HG02884 (cell line): ENCODE measurements around the gene PARD3B.

Source experiments
- ATAC-seq: cut with Tn5 transposase; IDR thresholded peaks from one replicate; pipeline ENCODE4 v1.9.1; 2021; ENCODE audit warnings: mild to moderate bottlenecking, moderate library complexity; ENCODE audit not compliant: unreplicated experiment

Gene PARD3B

DNA sequence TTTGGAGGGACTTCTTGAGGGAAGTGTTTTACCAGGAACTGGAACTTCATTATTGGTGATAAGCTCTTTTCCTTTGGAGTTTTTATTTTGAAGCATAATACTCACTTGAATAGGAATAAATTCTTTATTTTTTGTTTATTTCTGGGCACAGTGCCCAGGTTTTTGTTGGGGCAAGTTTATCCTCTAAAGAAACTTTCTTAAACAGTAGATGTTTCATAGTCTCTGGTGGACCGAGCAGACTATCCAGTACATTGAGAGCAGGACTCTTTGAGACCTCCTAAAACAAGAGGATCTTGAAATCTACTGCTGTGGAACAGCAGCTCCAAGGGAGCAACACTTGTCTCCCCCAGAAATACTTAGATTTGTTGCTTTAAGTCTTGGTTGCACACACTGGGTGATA lies 109.4 kb downstream of the PARD3B start:
- ATAC-seq = no peak

DNA sequence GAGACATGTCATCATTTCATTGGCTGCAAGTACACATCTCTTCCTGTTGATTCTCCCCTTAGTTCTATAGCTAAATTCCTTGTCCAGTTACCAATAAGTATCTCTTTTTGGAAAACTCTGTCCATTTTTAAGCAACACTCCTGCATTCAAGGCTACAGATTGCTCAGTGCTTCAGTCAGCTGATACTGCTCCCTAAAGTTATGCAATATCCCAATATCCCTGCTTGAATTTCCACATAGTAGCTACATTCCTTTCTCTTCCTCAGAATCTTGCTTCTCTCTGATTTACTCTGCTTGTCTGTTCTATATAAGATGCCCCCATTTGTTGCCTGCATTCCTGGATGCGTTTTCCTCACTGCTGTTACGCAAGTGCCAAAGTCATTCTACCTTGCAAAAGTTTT lies 109.8 kb downstream of the PARD3B start:
- no peak for ATAC-seq

DNA sequence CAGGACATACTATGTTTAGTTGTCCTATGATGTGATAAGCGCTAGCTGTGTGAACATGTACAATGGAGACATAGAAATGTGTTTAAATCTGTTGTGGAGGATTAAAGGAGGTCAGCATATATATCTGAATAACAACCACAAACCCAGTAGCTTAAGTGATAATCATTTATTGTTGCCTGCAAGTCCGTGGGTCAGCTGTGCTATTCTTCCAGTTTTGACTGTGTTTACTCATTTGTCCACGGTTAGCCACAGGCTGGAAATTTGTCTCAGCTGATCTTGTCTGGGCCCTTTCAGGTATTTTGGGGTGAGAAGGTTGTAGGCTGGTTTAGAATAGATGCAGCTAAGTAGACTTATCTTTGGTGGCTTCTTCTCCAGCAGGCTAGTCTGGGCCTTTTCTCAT lies 110.4 kb downstream of the PARD3B start:
- ATAC-seq = no peak

DNA sequence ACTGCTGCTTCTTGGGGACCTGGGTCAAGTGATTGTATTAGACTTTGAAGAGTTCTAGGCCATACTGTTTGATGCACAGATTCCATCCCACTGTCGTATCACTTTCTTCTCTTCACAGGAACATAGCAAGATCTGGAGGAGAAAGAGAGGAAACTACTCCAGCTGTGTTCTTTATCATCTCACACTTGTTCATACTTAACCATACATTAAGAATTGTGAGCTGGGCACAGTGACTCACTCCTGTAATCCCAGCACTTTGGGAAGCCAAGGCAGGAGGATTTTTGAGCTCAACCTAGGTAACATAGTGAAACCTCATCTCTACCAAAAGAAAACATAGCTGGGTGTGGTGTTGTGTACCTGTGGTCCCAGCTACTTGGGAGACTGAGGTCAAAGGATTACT lies 111.7 kb downstream of the PARD3B start:
- no peak for ATAC-seq

DNA sequence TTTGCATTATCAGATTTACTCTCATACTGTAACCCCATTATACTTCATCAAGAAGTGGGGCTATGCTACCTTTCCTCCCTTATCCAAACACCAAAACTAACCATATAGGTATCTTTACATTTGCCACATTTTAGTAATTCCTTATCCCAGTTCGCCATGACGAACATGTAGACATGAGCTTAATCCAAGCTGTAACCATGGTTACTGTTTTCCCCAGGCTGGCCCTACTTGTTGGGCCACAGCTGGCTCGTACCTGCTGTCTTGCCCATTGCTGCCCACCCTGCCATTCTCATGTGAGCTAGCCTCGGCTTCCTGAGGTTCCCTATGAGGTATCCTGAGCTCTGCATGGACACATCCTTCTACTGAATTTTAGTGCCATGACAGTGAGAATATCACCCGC lies 117.7 kb downstream of the PARD3B start:
- ATAC-seq = no peak

DNA sequence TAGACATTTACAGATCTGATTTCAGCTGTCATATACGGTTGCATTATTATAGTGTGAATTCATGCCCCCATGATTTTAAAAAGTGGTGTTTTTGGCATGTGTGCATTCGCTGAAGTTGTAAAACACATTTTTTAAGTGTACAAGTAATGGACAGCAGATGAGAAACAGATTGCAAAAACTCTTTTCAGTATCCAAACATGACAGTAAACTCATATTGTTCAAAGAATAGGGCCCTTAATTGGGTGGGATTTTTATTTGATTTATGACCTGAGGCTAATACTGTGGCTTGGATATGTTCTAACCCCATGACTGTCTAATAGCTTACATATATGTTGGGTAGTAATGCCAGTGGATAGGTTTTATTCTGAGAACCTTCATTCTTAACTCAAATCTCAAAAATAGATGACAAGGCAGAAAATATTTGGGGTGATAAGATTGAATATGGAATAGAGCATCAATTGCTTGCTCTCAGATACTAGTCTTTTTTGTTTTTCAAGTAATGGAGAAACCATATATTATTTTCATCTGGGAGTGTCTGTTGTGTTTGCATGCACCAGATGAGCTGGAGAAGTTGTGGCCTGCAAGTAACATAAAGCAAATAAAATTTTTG lies 118.6 kb downstream of the PARD3B start:
- ATAC-seq = no peak

DNA sequence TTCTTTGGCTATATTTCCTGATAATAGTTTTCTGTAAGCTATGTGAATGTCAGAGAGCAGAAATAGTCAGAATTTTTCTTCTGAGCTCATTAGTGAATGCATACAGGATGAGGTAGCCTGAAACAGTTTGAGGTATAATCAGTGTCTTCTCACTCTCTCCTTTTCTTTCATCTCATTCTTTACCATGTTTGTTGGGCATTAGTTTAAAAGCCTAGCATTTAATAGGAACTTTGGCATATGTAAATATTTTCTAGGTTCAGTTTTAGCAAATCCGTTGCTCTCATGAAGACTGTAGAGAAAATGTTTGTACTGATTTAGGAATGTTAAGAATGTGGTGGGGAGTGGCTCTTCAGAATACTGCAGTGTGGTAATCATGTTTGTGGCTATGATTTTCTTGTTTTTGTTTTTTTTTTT lies 119.4 kb downstream of the PARD3B start:
- ATAC-seq = no peak

DNA sequence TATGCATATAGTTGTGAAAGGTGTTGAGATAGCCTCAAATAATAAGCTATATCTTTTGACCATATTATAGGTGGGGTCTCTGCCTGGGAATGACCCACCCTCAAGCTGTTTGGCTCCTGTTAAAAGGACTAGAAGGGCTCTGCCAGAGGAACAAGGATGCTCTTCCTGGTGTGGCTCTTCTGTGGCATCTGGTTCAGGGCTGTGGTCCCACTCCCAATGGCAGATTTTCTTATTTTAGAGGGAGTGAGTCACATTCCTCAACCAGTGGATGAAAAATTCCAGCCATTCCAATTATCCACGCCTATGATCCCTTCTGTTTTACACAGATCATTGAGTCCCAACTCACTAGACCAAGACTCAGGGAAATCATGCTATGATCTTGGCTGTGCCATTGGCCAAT lies 119.9 kb downstream of the PARD3B start:
- no peak for ATAC-seq

DNA sequence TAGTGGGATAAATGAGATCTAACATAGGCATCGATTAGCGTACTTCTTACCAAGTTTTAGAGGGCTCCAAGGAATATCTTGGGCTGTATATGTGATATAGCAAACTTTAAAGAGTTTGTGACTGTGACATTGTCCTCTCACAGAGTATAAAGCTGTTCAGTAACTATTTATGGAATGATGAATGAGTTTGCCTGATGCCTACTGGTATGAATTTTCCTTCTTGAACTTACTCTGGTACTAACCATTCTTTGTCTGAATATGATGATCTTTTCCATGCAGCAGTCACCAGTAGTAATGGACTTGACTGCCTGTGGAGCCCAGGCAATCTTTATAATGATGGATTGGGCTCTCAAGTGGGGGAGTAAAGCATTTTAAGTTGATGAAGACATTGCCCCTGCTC lies 120.5 kb downstream of the PARD3B start:
- no peak for ATAC-seq

DNA sequence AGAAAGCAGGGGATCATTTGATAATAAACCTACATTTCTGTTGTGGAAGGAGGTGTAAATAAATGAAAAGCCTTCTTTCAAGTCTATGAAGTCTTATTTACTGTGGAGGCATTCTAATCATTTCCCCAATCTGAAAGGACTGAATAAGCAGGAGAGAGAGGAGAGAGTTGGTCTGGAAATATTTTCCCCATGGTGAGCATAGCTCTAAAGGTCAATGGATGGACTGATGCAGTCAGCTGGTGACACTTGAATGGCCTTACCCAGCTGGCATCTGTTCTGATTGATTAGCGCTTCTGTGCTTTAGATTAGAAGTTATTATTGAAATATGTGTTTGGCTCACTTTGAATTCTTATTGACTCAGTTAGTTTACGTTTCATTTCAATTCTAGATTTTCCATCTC lies 122.7 kb downstream of the PARD3B start:
- ATAC-seq = no peak

DNA sequence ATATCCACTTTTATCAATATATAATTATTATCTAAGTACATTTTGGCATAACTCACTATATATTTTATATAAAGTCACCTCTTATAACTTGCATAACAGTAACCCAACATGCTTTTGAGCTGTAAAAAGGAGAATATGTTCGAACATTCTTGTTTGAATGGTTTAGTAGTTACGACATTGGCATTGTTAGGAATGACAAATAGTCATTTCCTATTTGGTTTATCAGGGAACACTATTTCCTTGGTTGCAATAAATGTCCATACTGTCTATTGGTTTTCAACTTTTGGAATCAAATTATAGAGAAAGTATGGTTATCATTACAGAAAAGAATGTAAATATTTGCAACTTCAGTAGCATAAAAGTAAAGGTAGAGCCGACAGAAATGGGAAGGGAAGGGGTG lies 124.1 kb downstream of the PARD3B start:
- ATAC-seq = no peak

DNA sequence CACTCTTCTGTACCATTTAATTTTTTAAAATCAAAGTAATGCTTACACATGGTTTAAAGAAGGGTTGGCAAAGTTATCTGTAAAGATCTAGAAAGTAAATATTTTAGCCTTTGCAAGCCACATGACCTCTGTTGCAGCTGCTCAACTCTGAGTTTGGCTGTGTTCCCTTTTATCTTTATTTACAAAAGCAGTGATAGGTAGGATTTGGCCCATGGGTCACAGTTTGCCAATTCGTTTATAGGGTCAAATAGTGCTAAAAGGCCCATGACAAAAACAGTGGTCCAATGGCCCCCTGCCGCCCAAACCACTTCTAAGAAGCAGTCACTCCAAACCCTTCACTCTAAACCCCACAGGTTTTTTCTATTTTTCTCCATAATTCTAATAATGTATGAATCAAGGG lies 124.8 kb downstream of the PARD3B start:
- no peak for ATAC-seq

DNA sequence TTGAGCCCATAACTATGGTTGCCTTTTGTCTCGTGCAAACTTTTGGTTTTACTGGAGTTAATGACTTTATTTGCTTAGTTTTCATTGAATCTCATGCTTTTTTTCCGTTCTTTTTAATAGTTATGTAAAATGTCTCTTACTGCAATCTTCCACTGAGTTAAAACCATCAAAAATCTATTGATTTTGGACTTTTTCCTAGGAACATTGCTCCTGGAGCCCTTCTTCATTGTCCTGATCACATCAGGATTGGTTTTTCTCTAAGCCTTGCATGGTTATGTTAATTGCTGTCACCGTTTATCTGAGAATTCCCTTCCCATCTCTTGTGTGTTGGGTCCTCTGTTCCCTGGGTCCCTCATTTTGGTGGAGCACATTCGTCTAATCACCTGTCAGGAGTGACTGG lies 125.5 kb downstream of the PARD3B start:
- ATAC-seq = no peak

DNA sequence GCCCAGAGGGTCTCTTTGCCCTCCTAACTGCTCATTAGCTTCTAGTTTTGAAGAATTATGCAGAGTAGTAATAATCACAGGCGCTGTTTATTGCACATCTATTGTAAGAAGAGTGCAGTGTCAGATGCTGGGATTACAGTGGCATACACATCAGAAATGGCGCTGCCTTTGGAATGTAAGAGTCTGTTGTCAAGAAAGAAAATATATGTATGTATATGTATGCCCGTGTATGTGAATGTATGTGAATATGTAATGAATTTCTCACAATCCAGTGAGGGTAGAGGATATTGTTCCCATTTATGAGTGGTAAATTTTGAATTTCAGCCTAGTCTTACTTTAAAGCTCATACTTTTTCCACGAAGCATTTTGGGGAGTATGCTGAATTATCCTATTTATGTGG lies 127.5 kb downstream of the PARD3B start:
- no peak for ATAC-seq

DNA sequence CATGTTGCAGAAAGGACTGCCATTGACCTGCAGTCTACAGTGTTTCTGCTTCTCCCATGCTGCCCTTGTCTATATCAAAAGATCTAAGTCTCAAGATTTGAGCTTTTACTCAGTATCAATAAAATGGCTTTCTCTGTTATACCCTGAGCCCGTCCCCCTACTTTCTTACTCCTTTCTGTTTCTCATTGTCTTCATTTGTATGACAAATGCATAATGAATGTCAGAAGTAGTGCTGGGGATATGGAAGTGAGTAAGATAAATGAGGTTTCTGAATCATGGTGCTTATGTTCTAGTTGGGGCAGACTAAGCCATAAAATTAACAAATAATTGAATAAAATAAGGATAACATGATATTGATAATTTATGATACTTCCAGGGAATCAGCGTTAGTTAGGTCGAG lies 128.6 kb downstream of the PARD3B start:
- ATAC-seq = no peak

DNA sequence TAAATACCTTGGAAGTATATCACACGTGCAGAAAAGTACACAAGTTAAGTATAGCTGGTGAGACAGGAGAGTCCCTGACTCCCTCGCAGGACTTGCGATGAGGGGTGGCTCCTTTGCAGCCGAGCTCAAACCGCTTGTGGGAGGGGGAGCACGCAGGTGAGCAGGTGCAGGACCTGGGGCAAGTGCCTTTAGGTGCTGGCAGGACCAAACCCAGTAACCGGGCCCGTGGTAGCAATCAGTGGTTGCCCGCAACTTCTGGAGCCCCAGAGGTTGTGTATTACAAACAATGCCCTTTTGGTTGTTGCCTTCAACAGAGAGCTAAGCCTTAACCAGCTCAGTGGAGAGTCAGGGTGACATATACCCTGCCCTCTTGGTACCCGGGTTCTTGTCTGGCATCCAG lies 132.8 kb downstream of the PARD3B start:
- no peak for ATAC-seq

DNA sequence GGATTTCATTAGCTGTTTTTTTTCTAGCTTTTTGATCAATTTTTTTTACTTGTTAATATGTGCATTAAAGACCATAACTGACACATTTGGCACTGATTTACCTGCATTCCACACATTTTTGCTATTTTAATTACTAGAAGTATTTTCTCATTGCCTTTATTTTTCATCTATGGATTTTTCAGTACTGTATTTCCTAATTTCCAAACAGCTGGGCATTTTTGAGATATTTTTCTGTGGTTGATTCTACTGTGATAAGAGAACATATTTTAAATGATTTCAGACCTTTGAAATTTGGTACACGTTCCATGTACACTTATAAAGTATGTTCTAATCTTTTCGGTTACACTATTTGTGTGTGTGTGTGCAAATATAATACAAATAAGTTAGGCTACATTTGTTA lies 135.3 kb downstream of the PARD3B start:
- ATAC-seq = no peak

DNA sequence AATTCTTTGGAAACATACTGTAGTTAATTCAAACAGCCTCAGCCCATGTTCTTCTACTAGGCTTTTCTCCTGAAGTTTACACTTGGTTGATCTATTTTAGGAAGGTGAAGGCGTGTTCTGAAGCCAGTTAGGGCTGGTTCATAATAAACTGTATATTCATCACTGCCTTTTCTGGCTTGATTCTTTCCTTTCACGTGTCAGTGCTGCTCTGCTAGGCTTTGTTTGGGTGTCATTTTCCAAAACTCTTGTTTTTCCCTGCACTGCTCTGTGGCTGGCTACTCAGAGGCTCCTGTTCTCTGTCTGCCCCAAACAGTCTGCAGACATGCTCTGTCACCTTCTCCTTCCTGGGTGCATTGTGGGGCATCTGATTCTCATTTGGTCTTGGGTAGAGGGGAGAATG lies 136.1 kb downstream of the PARD3B start:
- no peak for ATAC-seq

DNA sequence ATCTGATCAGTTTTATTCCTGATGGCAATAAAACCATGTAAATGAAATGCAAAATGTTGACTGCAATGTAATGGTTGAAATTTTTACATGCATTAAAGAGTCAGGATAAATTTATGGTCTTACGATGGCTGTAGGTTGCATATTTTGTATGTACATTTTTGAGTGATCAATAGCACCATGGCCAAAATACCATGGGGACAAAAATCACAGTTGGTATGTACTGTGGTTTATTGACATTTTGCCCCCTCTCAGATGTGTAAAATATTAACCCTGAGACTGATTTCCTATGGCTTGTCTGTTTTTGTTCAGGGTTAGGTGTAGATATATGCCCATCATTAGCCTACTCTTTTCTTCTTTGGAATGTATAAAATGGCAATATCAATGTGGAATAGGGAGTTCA lies 138.1 kb downstream of the PARD3B start:
- ATAC-seq = no peak

DNA sequence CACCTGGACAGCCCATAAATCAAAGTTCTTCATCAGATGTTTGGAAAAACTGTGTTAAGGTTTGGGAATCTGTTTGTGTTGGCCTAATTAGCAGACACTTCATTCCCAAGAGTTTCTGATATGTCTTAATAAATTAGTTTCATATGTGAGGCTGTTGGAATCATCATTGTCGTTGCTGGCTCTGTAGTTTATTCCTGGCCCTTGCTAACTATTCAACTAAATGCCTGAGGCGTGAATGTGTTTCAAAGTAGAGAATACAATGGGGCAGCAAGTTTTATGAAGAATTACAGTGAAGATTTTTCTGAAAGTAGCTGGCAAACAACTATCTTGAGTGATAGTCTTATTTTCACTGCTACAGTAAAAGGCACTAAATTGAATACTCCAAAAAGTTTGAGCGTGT lies 141.1 kb downstream of the PARD3B start:
- no peak for ATAC-seq

DNA sequence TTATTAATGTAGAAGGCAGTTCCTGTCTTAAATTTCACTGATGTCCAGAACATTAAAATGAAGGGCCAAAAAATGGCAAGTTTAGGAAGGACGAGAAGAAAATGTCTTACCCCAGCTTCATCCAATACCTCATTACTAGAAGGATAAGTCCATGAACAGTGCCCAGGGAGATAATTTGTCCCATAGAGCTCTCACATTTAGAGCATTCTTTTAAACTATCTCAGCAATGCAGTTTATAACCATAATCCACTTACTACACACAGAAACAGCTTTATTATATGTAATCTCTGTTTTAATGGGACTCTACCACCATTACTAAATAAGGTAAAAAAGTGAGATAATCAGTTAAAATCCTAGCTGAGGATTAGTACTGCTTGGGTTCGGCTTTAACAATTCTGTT lies 142.5 kb downstream of the PARD3B start:
- ATAC-seq = no peak

DNA sequence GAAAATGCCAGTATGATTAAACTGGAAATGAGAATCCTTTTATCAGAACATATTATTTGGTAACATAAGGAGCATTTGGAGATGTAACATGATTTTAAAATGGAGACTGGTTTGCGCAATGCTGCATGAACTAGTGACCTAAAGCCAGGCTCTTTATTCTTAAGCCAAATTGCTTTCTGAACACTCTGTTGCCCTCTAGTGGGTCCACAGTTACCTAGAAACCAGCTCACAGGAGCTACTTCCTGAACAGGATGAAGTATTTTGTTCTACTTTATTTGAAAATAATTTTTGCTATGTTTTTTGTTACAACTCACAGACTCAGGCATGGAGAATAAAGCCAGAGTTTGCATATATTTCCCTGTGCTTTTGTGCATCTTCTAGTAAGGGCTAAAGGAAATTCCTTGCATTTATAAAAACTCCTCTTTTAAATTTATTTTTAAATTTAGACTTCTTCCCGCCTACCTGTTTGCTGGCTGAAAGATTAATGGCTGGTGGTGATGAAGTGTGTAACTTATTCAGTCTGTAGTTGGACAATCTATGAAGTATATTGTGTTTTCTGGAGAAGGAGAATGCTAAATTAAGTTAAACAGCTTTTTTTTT lies 146.7 kb downstream of the PARD3B start:
- no peak for ATAC-seq

DNA sequence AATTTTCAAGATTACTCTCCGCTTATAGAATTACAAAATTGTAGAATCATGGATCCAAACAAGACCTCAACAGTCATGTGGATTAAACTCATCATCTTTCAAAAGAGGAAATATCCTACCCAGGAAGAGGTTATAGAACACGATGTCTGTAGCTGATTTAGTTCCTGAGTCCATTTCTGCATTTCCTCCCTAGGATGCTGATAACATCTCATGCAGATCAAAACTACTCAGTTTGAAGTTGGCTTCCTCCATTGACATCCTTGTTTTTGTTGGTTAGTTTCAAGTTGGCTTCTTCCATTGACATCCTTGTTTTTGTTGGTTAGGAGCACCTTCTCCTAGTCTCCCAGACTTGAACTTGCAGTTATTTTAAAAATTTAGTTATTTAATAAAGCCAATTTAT lies 147.5 kb downstream of the PARD3B start:
- ATAC-seq = no peak
